SK-N-SH treated with all-trans-retinoic acid at 6 μM for 48 hours (cell line): Measurements from ENCODE around the gene CYP24A1.

Experiments used
- ATAC-seq: fragments of 200-7000 bp; cut with Tn5 transposase; 3 replicates; pipeline ENCODE4 v1.9.1; 2020; ENCODE audit warnings: mild to moderate bottlenecking, moderate library complexity
- ARNTL ChIP-seq: fragments of 450-650 bp; formaldehyde crosslinking; IDR thresholded peaks from 2 replicates; pipeline ENCODE4 v1.5.0; 2020; ENCODE audit warnings: low read depth, mild to moderate bottlenecking, moderate library complexity, borderline replicate concordance
- BACH2 ChIP-seq: fragments of 250-450 bp; sonication (Bioruptor Pico); IDR thresholded peaks from 2 replicates; pipeline ENCODE4 v1.9.0; 2021; ENCODE audit warnings: mild to moderate bottlenecking, borderline replicate concordance
- CSDC2 ChIP-seq: fragments of 250-450 bp; sonication (Bioruptor Pico); IDR thresholded peaks from 2 replicates; pipeline ENCODE4 v1.5.0; 2020; ENCODE audit warnings: mild to moderate bottlenecking, moderate library complexity
- ESRRG ChIP-seq: fragments of 250-450 bp; sonication (Bioruptor Pico); IDR thresholded peaks from 2 replicates; pipeline ENCODE4 v1.6.1; 2021; ENCODE audit warnings: mild to moderate bottlenecking
- GLIS3 ChIP-seq: fragments of 250-450 bp; sonication (Bioruptor Pico); IDR thresholded peaks from 2 replicates; pipeline ENCODE4 v1.5.0; 2020; ENCODE audit warnings: mild to moderate bottlenecking, moderate library complexity
- ISL1 ChIP-seq: fragments of 250-450 bp; sonication (Bioruptor Pico); IDR thresholded peaks from 2 replicates; pipeline ENCODE4 v2.1.2; 2022; ENCODE audit warnings: mild to moderate bottlenecking, moderate library complexity
- OSR1 ChIP-seq: fragments of 250-450 bp; sonication (Bioruptor Pico); IDR thresholded peaks from 2 replicates; pipeline ENCODE4 v1.8.0; 2022; ENCODE audit warnings: moderate library complexity, mild to moderate bottlenecking, inconsistent platforms
- PPARA ChIP-seq: fragments of 250-450 bp; sonication (Bioruptor Pico); IDR thresholded peaks from 2 replicates; pipeline ENCODE4 v1.5.0; 2020; ENCODE audit warnings: mild to moderate bottlenecking, borderline replicate concordance
- RARB ChIP-seq: fragments of 250-450 bp; sonication (Bioruptor Pico); IDR thresholded peaks from 2 replicates; pipeline ENCODE4 v1.8.0; 2021; ENCODE audit warnings: mild to moderate bottlenecking, moderate library complexity
- SNAI2 ChIP-seq: fragments of 250-450 bp; sonication (Bioruptor Pico); IDR thresholded peaks from 2 replicates; pipeline ENCODE4 v1.5.0; 2020; ENCODE audit warnings: mild to moderate bottlenecking, moderate library complexity
- TCF4 ChIP-seq: fragments of 250-450 bp; sonication (Bioruptor Pico); IDR thresholded peaks from 2 replicates; pipeline ENCODE4 v1.8.0; 2021; ENCODE audit warnings: mild to moderate bottlenecking, moderate library complexity, borderline replicate concordance
- TOX ChIP-seq: fragments of 250-450 bp; sonication (Bioruptor Pico); IDR thresholded peaks from 2 replicates; pipeline ENCODE4 v1.8.0; 2021; ENCODE audit warnings: mild to moderate bottlenecking, moderate library complexity, borderline replicate concordance
- ZC3H10 ChIP-seq: fragments of 250-450 bp; sonication (Bioruptor Pico); IDR thresholded peaks from 2 replicates; pipeline ENCODE4 v1.5.1; 2021; ENCODE audit warnings: mild to moderate bottlenecking, moderate library complexity
- ZFP3 ChIP-seq: fragments of 250-450 bp; sonication (Bioruptor Pico); IDR thresholded peaks from 2 replicates; pipeline ENCODE4 v1.5.0; 2020; ENCODE audit warnings: mild to moderate bottlenecking, moderate library complexity
- ZFP30 ChIP-seq: fragments of 450-650 bp; formaldehyde crosslinking; IDR thresholded peaks from 2 replicates; pipeline ENCODE4 v1.5.0; 2022; ENCODE audit warnings: mild to moderate bottlenecking, moderate library complexity
- ZNF70 ChIP-seq: fragments of 450-650 bp; formaldehyde crosslinking; IDR thresholded peaks from 2 replicates; pipeline ENCODE4 v1.5.0; 2020; ENCODE audit warnings: mild to moderate bottlenecking, moderate library complexity
- ZNF8 ChIP-seq: fragments of 450-650 bp; formaldehyde crosslinking; IDR thresholded peaks from 2 replicates; pipeline ENCODE4 v1.5.0; 2020; ENCODE audit warnings: mild to moderate bottlenecking, moderate library complexity
- TF ChIP-seq, protein P1 (sequence below): fragments of 250-450 bp; sonication (Bioruptor Pico); IDR thresholded peaks from 2 replicates; pipeline ENCODE4 v1.8.0; 2021; ENCODE audit warnings: low read depth, mild to moderate bottlenecking, moderate library complexity, borderline replicate concordance
- TF ChIP-seq, protein P2 (sequence below): fragments of 250-450 bp; sonication (Bioruptor Pico); IDR thresholded peaks from 2 replicates; pipeline ENCODE4 v1.5.1; 2021; ENCODE audit warnings: mild to moderate bottlenecking, moderate library complexity
- TF ChIP-seq, protein P3 (sequence below): fragments of 250-450 bp; sonication (Bioruptor Pico); IDR thresholded peaks from 2 replicates; pipeline ENCODE4 v1.5.0; 2020; ENCODE audit warnings: mild to moderate bottlenecking, moderate library complexity

Gene CYP24A1

DNA sequence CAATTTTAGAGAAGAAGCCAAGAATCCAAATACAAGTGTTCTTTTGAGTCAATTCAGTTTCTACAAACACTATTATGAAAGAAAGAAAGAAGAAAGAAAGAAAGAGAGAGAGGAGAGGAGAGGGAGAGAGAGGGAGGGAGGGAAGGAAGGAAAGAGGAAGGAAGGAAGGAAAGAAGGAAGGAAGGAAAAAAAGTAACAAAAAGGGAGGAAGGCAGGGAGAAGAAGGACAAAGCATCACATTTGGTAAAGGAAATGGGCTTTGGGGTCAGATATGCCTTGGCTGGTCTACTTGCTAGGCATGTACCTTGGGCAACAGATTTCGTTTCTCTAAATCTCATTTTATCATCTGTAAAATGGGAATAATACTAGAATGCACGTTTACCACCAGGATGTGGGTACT lies 54.0 kb downstream of the CYP24A1 start (continued):
- TF ChIP-seq SNAI2 (CRISPR knock-in tag) (no peak), ZFP3 (CRISPR knock-in tag) (no peak)

DNA sequence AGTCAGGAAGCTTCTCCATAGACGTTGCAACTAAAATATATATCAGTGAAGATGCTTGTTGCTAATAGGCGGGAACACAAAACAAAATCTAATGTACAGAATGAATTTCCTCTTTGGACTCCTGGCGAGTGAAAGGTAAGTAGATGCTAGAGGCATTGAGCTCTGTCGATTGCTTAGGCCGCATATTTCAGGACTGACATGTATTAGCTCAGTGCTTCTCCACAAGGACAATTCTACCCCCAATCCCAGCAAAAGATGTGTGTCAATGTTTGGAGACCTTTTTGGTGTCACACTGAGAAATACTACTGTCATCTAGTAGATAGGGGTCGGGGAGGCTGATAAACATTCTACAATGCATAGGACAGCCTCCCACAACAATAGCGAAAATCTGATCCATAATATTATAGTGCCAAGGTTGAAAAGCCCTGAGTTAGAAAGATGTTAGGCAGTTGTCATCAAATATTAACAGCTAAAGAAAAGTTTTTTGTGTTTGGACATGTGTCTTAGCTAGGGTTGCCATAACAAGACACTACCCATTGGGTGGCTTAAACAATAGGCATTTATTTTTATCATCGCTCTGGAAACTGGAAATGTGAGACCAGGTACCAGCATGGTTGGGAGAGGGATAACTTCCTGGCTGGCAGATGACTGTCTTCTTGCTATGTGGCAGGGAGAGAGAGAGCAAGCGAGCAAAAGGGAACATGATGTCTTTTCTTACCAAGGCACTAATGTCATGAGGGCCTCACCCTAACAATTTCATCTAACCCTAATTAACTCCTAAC lies 55.4 kb downstream of the CYP24A1 start:
- ATAC-seq, result no peak
- no peak for TF ChIP-seq ZNF70 (CRISPR knock-in tag)
- no peak for TF ChIP-seq ZC3H10
- TF ChIP-seq, protein P1, sequence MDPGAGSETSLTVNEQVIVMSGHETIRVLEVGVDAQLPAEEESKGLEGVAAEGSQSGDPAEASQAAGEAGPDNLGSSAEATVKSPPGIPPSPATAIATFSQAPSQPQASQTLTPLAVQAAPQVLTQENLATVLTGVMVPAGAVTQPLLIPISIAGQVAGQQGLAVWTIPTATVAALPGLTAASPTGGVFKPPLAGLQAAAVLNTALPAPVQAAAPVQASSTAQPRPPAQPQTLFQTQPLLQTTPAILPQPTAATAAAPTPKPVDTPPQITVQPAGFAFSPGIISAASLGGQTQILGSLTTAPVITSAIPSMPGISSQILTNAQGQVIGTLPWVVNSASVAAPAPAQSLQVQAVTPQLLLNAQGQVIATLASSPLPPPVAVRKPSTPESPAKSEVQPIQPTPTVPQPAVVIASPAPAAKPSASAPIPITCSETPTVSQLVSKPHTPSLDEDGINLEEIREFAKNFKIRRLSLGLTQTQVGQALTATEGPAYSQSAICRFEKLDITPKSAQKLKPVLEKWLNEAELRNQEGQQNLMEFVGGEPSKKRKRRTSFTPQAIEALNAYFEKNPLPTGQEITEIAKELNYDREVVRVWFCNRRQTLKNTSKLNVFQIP (CRISPR knock-in tag), result no peak
- no peak for TF ChIP-seq ZFP3 (CRISPR knock-in tag)
- TF ChIP-seq TCF4 (CRISPR knock-in tag), result no peak
- TF ChIP-seq TOX (CRISPR knock-in tag), result no peak
- TF ChIP-seq, protein P2, sequence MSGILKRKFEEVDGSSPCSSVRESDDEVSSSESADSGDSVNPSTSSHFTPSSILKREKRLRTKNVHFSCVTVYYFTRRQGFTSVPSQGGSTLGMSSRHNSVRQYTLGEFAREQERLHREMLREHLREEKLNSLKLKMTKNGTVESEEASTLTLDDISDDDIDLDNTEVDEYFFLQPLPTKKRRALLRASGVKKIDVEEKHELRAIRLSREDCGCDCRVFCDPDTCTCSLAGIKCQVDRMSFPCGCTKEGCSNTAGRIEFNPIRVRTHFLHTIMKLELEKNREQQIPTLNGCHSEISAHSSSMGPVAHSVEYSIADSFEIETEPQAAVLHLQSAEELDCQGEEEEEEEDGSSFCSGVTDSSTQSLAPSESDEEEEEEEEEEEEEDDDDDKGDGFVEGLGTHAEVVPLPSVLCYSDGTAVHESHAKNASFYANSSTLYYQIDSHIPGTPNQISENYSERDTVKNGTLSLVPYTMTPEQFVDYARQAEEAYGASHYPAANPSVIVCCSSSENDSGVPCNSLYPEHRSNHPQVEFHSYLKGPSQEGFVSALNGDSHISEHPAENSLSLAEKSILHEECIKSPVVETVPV (CRISPR knock-in tag), result no peak
- TF ChIP-seq, all 23 proteins: peak for 0

DNA sequence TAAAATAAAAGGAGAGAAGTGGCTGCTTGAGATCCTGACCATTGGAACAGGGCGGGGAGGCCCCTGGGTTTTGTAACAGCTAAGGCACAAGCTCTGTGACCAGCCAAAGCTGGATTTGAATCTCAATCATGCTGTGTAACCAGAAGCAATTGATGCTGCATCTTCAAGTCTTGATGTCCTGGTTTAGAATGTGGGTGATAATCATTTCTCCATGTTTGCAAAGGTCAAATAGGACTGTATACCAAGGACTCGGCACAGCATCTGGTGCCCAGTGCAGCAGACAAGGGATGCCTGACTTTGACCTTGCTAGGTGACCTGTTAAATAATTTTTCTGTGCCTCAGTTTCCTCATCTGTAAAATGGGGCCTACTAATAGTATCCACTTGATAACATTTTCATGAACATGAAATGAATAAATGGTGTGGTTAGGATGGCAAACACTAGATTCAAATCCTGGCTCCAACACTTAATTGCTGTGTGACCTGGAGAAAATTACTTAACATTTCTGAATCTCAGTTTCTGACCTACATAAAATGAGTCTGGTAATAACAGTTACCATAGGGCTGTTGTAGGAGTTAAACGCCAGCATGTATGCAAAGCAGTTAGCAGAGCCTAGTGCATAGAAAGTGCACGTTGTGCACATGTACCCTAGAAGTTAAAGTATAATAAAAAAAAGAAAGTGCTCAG lies 57.1 kb downstream of the CYP24A1 start:
- no peak for ATAC-seq
- no peak for TF ChIP-seq PPARA (CRISPR knock-in tag)
- TF ChIP-seq, protein P1 (CRISPR knock-in tag), result no peak
- TF ChIP-seq RARB (CRISPR knock-in tag), result no peak
- TF ChIP-seq ZFP30 (CRISPR knock-in tag), result no peak
- TF ChIP-seq OSR1 (CRISPR knock-in tag), result no peak
- TF ChIP-seq ESRRG (CRISPR knock-in tag), result no peak
- TF ChIP-seq SNAI2 (CRISPR knock-in tag), result no peak
- no peak for TF ChIP-seq BACH2
- no peak for TF ChIP-seq ISL1 (CRISPR knock-in tag)
- TF ChIP-seq ARNTL (CRISPR knock-in tag), result no peak
- TF ChIP-seq ZNF8, result no peak
- TF ChIP-seq, protein P2 (CRISPR knock-in tag), result no peak
- TF ChIP-seq, protein P3, sequence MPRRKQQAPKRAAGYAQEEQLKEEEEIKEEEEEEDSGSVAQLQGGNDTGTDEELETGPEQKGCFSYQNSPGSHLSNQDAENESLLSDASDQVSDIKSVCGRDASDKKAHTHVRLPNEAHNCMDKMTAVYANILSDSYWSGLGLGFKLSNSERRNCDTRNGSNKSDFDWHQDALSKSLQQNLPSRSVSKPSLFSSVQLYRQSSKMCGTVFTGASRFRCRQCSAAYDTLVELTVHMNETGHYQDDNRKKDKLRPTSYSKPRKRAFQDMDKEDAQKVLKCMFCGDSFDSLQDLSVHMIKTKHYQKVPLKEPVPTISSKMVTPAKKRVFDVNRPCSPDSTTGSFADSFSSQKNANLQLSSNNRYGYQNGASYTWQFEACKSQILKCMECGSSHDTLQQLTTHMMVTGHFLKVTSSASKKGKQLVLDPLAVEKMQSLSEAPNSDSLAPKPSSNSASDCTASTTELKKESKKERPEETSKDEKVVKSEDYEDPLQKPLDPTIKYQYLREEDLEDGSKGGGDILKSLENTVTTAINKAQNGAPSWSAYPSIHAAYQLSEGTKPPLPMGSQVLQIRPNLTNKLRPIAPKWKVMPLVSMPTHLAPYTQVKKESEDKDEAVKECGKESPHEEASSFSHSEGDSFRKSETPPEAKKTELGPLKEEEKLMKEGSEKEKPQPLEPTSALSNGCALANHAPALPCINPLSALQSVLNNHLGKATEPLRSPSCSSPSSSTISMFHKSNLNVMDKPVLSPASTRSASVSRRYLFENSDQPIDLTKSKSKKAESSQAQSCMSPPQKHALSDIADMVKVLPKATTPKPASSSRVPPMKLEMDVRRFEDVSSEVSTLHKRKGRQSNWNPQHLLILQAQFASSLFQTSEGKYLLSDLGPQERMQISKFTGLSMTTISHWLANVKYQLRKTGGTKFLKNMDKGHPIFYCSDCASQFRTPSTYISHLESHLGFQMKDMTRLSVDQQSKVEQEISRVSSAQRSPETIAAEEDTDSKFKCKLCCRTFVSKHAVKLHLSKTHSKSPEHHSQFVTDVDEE (CRISPR knock-in tag), result no peak
- TF ChIP-seq TOX (CRISPR knock-in tag), result no peak
- no peak for TF ChIP-seq CSDC2
- no peak for TF ChIP-seq GLIS3 (CRISPR knock-in tag)
- TF ChIP-seq ZFP3 (CRISPR knock-in tag), result no peak
- TF ChIP-seq TCF4 (CRISPR knock-in tag), result no peak
